Breast epithelium (tissue), 3 donors: ENCODE data around the gene PLPP1.

Source experiments
- POLR2A ChIP-seq: fragments of 450-650 bp; IDR thresholded peaks from one replicate; pipeline ENCODE4 v1.6.1; 2016; ENCODE audit warnings: antibody characterized with exemption, mild to moderate bottlenecking, moderate library complexity
- POLR2AphosphoS5 ChIP-seq, 3 donors: sonication (generic); formaldehyde crosslinking; IDR thresholded peaks; one replicate each; pipeline ENCODE4 v1.6.1; 2017; ENCODE audit warnings: antibody characterized with exemption in 3 of 3
- TF ChIP-seq, protein P1 (sequence below), 3 donors: fragments of 450-650 bp; IDR thresholded peaks; one replicate each; pipeline ENCODE4 v1.5.1; 2016 to 2017; ENCODE audit warnings: antibody characterized with exemption in 3 of 3, mild to moderate bottlenecking in 3 of 3, moderate library complexity in 3 of 3

DNA sequence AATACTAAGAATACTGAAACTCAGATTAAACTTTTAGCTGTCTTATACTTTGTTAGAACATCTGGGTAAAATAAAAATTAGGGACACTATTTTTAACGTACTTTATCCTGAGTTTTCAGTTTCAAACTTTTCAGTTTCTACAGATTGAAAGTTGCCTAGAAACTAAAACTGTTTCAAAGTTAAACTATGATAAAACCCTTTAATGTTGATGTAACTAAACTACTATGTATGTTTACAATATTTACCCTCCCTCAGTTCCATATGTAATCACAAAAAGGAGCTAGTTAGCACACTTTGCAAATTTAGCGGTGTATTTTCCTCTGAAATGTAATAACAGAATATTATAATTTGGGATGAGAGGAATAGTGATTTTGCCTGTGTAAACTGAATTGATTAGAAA, 121.1 kb downstream of the PLPP1 start:
- TF ChIP-seq, protein P1, sequence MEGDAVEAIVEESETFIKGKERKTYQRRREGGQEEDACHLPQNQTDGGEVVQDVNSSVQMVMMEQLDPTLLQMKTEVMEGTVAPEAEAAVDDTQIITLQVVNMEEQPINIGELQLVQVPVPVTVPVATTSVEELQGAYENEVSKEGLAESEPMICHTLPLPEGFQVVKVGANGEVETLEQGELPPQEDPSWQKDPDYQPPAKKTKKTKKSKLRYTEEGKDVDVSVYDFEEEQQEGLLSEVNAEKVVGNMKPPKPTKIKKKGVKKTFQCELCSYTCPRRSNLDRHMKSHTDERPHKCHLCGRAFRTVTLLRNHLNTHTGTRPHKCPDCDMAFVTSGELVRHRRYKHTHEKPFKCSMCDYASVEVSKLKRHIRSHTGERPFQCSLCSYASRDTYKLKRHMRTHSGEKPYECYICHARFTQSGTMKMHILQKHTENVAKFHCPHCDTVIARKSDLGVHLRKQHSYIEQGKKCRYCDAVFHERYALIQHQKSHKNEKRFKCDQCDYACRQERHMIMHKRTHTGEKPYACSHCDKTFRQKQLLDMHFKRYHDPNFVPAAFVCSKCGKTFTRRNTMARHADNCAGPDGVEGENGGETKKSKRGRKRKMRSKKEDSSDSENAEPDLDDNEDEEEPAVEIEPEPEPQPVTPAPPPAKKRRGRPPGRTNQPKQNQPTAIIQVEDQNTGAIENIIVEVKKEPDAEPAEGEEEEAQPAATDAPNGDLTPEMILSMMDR (IDR thresholded peaks at IDR 0.05): no peak
- no peak for TF ChIP-seq POLR2A
- no peak for TF ChIP-seq POLR2AphosphoS5 (IDR thresholded peaks at IDR 0.05)
